HG02981 (cell line): ENCODE results near the gene SPATA21.

Experiments
- ATAC-seq: cut with Tn5 transposase; IDR thresholded peaks from one replicate; pipeline ENCODE4 v1.9.1; 2021; ENCODE audit warnings: mild to moderate bottlenecking, moderate library complexity; ENCODE audit not compliant: unreplicated experiment

SPATA21 gene

DNA sequence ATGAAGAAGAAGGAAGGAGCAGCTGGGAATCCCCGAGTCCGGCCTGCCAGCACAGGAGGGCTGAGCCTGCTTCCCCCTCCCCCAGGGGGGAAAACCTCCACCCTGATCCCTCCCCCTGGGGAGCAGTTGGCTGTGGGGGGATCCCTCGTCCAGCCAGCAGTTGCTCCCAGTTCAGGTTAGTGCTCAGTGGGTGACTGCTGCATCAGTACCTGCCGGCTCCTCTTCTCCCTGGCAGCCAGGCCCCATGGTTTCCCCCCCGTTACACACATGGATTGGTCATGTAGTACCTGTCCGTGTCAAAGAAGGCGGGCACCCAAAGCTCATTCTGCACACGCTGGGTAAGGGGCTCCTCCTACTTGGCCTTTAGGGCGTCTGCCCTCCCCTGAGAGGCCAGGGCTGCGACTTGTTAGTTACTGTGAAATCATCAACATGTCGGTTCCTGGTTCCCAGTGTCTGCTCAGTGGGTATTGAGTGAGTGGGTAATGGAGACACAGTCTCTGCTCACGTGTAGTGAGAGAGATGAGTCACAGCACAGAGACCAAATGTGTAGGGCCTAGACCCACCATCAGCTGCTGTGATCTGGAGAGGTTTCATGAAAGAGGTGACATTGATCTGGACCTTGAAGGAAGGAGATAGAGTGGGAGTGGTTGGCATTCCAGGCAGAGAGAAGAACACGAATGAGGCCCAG is 14.8 kb upstream of the SPATA21 start:
- no peak for ATAC-seq

DNA sequence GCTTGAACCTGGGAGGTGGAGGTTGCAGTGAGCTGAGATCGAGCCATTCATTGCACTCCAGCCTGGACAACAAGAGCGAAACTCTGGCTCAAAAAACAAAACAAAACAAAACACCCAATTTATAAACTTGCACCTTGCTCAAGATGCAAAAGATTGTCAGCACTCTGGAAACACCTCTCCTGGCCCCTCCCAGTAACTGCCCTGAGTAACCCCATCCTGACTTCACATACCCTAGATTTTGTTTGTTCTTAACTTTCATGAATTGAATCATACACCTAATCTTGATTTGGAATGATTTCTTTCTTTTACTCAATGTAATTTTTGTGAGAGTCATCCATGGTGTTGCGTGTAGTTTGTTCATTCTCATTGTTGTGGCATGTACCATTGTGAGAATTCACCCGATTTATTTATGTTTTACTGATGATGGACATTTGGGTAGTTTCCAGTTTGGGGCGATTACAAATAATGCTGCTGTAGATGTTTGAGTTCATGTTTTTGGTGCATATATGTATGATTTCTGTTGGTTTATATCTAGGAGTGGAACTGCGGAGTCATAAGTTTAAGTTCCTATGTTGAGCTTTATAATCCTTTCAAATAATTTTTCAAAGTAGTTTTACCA is 13.7 kb upstream of the SPATA21 start:
- ATAC-seq: no peak

DNA sequence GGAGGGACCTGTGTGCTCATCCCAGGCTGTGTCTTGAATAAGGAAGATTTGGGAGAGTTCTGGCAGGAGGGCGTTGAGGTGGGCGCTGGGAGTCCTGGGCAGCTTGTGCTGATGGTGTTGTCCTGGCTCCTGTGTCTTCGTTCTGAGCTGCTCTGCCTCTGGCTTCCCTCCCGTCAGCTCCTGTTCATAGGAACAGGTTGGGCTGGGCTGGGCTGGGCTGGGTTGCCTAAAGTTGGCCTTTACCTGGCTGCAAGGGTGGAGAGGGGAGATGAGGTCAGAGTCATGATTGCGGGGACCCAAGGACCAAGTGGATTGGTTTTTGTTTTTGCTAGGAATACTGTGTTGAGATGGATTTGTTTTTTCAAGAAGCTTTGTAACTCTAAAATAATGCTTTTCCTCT is 12.4 kb upstream of the SPATA21 start:
- ATAC-seq: no peak

DNA sequence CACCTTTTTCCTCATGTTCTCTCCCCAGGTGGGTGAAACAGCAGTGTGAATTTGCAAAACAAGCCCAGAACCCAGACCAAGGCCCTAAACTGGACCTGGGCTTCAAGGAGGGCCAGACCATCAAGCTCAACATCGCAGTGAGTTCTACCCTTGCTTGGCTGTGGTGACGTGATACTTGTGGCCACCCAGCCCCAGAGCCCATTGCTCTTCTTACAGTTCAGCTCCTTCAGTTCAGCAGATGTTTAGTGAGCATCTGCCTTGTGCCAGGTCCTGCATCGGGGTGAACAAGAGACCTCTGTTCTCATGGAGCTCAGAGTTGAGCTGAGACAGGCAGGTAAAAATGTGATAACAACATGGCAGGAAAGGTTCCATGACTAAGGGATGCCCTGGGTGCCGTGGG is 11.8 kb upstream of the SPATA21 start:
- no peak for ATAC-seq

DNA sequence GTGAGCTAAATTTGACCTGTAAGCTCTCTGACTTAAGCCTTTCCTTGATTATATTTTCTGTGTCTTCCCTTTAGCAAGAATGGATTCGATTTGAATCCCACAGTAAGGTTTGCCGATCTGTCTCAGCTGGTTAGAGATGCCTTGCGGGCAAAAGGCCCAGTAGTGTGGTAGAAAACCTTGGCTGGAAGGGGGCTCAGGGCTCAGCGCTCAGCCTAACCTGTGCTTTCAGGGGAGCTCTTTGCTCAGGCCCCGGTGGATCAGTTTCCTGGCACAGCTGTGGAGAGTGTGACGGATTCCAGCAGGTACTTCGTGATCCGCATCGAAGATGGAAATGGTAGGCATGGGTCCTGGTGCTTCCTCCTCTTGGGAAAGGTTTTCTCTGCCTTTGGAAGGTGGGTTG is 10.4 kb upstream of the SPATA21 start:
- ATAC-seq: no peak

DNA sequence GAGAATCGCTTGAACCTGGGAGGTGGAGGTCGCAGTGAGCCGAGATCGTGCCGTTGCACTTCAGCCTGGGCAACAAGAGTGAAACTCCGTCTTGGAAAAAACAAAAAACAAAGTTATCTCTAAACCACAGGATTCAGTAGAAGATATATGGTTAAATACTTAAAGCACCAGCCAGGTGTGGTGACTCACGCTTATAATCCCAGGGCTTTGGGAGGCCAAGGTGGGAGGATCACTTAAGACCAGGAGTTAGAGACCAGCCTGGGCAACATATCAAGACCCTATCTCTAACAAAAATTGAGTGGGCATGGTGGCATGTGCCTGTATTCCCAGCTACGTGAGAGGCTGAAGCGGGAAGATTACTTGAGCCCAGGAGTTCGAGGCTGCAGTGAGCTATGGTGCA is 8.9 kb upstream of the SPATA21 start:
- ATAC-seq: no peak

DNA sequence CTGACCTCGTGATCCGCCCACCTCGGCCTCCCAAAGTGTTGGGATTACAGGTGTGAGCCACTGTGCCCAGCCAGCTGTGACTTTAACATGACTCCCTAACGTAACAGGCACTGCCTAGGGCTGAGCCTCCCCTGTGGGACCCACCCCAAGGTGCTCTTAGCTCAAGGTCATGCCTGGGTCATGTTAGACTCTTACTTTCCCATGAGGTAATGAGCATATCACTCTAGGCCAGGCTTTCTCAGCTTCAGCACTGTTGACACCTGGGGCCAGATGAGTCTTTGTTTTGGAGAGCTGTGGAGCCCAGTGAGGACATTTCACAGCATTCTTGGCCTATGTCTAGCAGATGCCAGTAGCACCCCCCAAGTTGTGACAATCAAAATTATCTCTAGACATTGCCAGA is 7.8 kb upstream of the SPATA21 start:
- no peak for ATAC-seq

DNA sequence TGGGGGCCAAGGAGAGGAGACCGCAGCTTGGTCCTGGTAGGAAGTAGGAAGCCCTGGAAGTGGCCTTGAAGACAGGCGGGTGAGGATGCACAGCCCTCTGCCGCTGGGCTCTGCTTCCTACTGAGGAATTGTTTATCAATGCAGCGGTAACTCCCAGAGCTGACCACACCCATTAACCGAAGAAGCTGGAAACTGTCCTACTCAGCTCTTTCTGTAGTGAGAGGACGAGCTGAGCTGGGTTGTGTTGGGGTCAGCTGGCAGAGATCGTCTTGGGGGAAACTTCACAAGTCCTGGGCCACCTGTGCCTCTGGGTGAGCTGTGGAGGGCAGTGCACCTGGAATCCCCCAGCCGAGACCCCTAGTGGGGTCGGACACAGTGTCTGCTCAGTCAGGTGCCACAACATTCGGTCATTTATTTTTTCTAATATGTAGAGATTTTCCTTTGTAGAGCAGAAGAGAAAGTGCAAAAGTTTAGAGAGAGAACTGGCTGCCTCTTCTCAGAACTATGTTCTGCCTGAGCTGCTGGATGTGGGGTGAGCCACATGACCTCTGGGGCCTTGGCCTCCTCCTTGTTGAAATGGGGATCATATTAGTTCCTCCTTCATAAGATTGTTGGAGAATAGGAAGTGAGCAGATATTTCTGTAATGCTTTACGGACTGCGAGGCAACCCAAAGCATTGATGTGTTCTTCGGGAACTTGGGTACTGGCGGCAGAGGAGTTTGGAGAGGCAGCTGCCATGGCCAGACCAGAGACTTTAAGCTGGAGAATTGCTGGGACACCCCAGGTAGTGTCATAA is 6.9 kb upstream of the SPATA21 start:
- no peak for ATAC-seq

DNA sequence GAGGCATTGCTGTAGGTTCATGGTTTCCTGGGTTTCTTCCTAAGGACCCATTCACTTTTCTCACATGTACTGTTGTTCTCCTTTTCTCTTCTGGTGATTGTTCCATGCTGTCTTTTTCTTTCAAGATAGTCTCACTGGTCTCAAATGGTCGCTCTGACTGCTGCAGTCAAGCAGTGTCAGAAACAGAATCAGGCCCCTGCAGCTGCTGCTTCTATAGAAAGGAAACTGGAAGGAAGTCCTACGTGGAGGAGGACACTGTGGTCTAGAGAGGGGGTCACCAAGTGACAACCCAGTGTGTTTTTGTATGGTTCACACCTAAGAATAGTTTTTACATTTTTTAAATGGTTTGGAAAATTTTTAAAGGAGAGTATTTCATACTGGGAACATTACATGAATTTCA is 5.7 kb upstream of the SPATA21 start:
- no peak for ATAC-seq

DNA sequence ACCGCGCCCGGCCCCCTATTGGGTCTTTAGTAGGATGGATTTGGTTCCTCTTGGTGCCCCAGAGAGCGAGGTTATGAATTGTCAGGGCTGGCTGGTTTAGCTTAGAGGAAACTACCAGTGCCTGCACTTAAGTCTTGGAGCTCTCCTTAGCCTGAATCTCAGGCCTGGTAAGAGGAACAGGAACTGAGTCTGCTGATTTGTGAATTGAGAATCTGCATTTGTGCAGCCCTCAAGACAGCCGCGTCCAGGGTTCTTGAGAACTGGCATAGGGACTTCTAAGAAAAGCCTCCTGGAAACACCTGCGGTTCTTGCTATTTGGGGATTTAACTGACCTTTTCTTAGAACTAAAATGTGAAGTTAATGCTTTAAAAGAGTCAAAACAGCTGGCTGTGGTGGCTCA is 5.0 kb upstream of the SPATA21 start:
- ATAC-seq: no peak

DNA sequence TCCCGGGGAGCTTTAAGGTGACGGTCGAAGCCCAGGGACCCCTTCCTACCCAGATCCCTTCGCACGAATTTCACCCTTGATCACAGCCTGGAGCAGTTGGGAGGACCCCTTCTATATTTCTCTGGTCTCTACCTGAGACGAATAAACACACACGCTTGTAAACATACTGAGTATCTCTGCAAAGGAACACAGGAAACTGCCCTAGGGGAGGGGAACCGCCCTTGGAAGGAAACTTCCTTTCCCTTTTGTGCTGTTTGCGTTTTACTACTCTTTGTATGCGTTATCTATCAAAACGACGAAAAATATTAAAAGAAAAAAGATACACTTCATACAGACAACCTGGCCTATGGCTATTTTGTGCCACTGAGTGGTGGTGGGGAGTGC is 4.0 kb upstream of the SPATA21 start:
- ATAC-seq: no peak

DNA sequence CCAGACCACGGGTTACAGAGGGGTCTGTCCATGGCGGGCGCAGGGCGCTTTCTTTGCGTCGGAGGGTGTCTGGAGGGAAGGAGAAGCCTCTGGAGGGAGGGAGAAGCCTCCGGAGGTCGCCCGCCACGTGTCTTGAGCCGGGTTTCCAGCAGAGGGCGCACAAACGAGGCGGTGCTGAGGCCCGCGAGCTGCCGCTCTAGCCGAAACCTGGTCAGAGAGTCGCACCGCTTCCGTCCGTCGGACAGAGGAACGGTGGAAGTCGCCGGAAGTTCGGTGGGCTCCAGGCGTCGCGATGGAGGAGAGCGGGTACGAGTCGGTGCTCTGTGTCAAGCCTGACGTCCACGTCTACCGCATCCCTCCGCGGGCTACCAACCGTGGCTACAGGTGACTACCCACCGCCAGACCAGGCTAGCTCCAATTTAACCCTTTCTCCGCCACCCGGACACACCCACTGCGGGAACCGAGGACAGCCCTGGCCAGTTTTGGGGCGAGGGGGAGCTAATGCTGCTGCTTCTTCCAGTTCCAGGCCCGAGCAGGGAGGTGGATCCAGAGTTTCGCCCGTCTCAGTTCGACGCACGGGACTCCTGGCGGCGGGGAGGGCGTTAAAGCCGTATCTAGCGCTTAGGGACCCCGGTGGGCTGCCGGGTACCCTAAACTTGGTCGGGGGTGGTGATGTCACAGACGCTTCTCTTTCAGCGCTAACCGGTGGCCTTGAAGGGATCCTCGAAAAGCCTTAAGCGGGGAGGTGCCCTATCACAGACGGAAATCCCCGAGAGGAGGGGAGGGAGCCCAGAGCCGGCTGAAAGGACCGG is 3.5 kb upstream of the SPATA21 start, which contains the start of gene NECAP2:
Gene NECAP2 (plus strand): TSS at position 255 of the 812 bp plus-strand sequence. CDS start 38 bp downstream, at position 293.
- peak; percentile 86 for ATAC-seq

DNA sequence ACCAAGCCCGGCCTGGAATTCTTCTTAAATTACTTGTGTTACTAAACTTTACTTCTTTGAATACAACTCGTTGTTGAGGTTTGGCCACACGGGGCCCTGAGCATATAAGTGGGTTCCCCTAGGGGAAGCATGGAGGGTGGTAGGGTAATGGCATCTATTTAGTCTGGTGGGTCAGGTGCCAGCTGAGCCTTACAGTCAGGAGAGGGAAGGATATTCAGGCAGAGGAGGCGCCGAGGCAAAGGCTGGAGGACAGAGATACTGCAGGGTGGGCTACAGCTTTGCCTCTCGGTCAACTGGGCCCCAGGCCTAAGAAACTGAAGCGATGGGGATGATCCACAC is 2.9 kb upstream of the SPATA21 start:
- no peak for ATAC-seq

DNA sequence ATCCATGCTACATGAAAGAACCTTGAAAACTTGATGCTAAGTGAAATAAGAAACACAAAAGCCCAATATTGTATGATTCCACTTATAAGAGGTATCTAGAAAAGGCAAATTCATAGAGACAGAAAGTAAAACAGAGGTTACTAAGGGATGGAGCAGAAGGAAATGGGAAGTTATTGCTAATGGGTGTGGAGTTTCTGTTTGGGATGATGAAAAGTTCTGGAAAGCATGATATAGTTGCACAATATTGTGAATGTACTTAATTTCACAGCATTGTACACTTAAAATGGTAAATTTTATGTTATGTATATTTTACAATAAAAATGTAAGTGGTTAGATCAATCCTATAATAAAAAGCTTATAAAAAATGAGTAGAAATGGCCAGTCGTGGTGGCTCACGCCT is 1.7 kb upstream of the SPATA21 start:
- ATAC-seq: no peak

DNA sequence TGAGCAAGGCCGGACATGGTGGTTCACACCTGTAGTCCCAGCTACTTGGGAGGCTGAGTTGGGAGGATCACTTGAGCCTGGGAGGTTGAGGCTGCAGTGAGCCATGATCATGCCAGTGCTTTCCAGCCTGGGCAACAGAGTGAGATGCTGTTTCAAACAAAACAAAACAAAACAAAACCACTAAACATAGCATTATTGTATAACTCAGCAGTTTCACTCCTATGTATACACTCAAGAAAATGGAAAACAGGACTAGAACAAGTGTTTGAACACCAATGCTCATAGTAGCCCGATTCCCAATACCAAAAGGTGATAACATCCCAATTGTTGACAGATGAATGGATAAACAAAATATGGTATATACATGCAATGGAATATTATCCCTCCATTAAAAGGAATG is 1.3 kb upstream of the SPATA21 start:
- ATAC-seq: no peak

DNA sequence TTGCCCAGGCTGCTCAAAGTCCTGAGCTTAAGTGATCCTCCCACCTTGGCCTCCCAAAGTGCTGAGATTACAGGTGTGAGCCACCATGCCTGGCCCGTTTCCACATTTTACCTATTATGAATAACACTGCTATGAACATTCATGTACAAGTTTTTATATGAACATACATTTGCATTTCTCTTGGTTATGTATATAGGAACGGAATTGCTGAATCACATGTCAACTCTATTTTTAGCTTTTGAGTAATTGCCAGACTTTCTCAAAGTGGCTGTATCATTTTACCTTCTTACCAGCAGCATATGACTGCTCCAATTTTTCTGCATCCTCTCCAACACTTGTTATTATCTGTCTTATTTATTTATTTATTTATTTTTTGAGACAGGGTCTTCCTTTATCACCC is 2.7 kb downstream of the SPATA21 start:
- no peak for ATAC-seq

DNA sequence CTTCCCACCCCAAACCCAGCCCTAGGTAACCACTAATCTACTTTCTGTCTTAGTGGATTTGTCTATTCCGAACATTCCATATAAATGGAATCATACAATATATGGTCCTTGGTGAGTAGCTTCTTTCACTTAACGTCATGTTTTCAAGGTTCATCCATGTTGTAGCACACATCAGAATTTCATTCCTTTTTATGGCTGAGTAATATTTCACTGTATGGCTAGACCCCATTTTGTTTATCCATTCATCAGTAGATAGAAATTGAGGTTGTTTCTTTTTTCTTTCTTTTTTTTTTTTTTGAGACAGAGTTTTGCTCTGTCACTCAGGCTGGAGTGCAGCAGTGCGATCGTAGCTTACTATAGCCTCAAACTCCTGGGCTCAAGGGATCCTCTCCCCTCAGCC is 3.2 kb downstream of the SPATA21 start:
- no peak for ATAC-seq

DNA sequence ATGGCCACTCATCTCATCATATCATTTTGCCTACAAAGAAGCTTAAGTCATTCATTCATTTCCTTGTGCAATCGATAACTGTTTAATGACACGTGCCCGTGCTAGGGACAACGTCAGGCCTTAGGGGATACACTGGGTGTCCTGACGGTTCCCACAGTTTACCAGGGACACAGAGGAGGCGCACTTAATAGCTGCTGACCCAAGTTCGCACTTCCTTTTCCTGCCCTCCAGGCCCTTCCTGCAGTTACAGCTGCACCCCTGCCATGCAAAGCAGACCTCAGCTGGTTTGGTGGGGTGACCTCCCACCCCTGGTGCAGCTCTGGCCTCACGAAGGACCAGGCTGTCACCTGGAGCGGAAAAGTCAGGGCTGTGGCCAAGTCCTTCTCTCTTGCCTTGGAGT is 4.2 kb downstream of the SPATA21 start:
- no peak for ATAC-seq

DNA sequence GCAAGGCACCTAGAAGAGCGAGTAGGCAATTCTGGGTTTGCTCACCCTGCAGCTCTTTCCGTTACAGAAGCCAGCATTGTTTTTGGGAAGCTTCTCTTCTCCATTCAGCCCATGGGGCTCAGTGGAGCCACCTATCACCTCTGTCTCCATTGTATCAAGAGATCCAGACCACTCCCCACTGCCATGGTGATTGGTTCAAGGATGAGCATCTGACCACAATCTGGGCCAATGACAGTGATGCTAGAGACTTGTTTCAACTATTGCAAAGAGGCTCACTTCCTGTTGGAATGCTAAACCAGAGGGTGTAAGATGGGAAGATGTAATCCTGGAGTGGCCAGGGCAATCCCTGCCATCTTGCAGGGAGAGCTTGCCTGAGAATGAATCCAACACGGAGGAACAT is 6.6 kb downstream of the SPATA21 start:
- ATAC-seq: no peak

DNA sequence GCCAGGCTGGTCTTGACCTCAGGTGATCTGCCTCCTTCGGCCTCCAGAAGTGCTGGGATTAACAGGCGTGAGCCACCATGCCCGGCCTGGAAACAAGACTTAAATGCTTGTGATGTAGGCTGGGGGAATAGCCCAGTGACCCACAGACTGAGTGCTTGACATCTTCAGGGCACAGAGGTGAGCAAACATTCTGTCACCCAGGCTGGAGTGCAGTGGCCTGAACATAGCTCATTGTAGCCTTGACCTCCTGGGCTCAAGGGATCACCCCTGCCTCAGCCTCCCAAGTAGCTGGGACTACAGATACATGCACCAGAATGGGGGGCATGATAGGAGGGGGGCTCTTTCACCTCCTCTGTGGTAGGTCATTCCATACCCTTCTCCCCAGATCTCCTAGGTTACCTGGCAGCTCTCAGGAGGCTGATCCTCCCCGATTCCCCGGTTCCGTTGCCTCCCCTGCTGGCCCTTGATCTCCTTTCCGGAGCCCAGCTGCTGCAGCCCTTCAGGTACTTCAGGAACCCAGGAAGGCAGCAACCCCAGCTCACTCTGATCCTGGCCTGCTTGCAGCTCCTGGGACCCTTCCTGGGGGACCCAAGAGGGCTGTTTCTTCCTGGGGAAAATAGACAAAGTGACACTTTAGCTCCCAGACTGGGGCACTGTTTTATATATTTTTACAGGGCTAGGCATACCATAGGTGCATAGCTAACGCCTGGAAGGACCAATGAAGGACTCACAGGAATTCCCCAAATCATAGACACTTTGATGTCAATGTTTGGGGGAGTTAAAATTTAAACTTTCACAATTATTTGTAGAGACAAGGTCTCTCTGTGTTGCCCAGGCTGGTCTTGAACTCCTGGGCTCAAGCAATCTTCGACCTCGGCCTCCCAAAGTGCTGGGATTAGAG is 11.8 kb downstream of the SPATA21 start:
- no peak for ATAC-seq
